Activated naive CD8-positive, alpha-beta T cell treated with anti-CD3 and anti-CD28 coated beads, Interleukin-2, amount 50 U/mL, for 24 hours (primary cell): ENCODE measurements around the gene VPS13C.
"Not testable (repeated sequence)": the region's sequence is repeated elsewhere in the genome, so short reads cannot be mapped to it uniquely, and the experiment has no call there.

Source experiments
- ATAC-seq: fragments of 150-1000 bp; cut with Tn5 transposase; one replicate; pipeline ENCODE4 v1.10.0; 2021
- DNase-seq: peaks from one replicate; pipeline ENCODE4 v3.0.0; 2021
- H3K27ac Mint-ChIP-seq: one replicate; pipeline ENCODE4 v1.8.0; 2021; ENCODE audit warnings: mild to moderate bottlenecking, mixed read lengths
- H3K27me3 Mint-ChIP-seq: one replicate; pipeline ENCODE4 v1.8.0; 2021; ENCODE audit warnings: mixed read lengths
- H3K36me3 Mint-ChIP-seq: one replicate; pipeline ENCODE4 v1.8.0; 2021; ENCODE audit warnings: low read depth, mixed read lengths
- H3K4me1 Mint-ChIP-seq: one replicate; pipeline ENCODE4 v1.8.0; 2021; ENCODE audit warnings: mixed read lengths
- H3K4me3 Mint-ChIP-seq: one replicate; pipeline ENCODE4 v1.8.0; 2021; ENCODE audit warnings: mild to moderate bottlenecking, moderate library complexity, mixed read lengths
- H3K9me3 Mint-ChIP-seq: one replicate; pipeline ENCODE4 v1.8.0; 2021; ENCODE audit warnings: mixed read lengths

Gene VPS13C

GRCh38 chr15:62063825-62064635 lies 3.8 kb upstream of the VPS13C start:
- H3K4me3 Mint-ChIP-seq, result no peak overlapping the region
- peaks cover 25% of the 10 kb centered on the region for H3K27me3 Mint-ChIP-seq

GRCh38 chr15:62060896-62061280 lies 641 bp upstream of the VPS13C start:
- peaks cover 3% of the 10 kb centered on the region for H3K27me3 Mint-ChIP-seq
- H3K9me3 Mint-ChIP-seq, result no peaks in the 10 kb centered on the region
- H3K36me3 Mint-ChIP-seq, result peaks cover 4% of the 10 kb centered on the region
- ATAC-seq, result peak; percentile 4
- peaks cover 48% of the 10 kb centered on the region for H3K4me1 Mint-ChIP-seq
- H3K4me3 Mint-ChIP-seq, result peak overlapping the region; percentile 99
- DNase-seq, result no peak
- H3K27ac Mint-ChIP-seq, result peak overlapping the region; percentile 89

More at GRCh38 chr15:62063825-62064635, 3.8 kb upstream of the VPS13C start:
- no peak for ATAC-seq
- no peaks in the 10 kb centered on the region for H3K9me3 Mint-ChIP-seq
- no peak overlapping the region for H3K27ac Mint-ChIP-seq
- H3K36me3 Mint-ChIP-seq, result peaks cover 2% of the 10 kb centered on the region
- peaks cover 48% of the 10 kb centered on the region for H3K4me1 Mint-ChIP-seq
- DNase-seq, result no peak

GRCh38 chr15:62059816-62060112 lies 483 bp downstream of the VPS13C start:
- peak overlapping the region; percentile 96 for H3K27ac Mint-ChIP-seq
- peaks cover 57% of the 10 kb centered on the region for H3K4me1 Mint-ChIP-seq
- peaks cover 4% of the 10 kb centered on the region for H3K36me3 Mint-ChIP-seq

GRCh38 chr15:62059108-62059815 lies 985 bp downstream of the VPS13C start:
- Mint-ChIP-seq H3K9me3 (no peaks in the 10 kb centered on the region), H3K27me3 (no peaks in the 10 kb centered on the region), H3K4me3 (peak overlapping the region; percentile 99), H3K4me1 (peaks cover 62% of the 10 kb centered on the region), H3K27ac (peak overlapping the region; percentile 96), H3K36me3 (peaks cover 4% of the 10 kb centered on the region)
- ATAC-seq (no peak), DNase-seq (no peak)

More at GRCh38 chr15:62059816-62060112, 483 bp downstream of the VPS13C start:
- ATAC-seq, result peak; percentile 83
- no peaks in the 10 kb centered on the region for H3K27me3 Mint-ChIP-seq
- no peaks in the 10 kb centered on the region for H3K9me3 Mint-ChIP-seq
- peak overlapping the region; percentile 99 for H3K4me3 Mint-ChIP-seq
- DNase-seq, result peak; percentile 72

GRCh38 chr15:62058327-62059028 lies 1.8 kb downstream of the VPS13C start:
- ATAC-seq, result no peak
- H3K27me3 Mint-ChIP-seq, result no peaks in the 10 kb centered on the region
- peak overlapping the region; percentile 17 for H3K27ac Mint-ChIP-seq
- DNase-seq, result no peak
- H3K4me3 Mint-ChIP-seq, result peak overlapping the region; percentile 99
- peaks cover 4% of the 10 kb centered on the region for H3K36me3 Mint-ChIP-seq
- H3K4me1 Mint-ChIP-seq, result peaks cover 70% of the 10 kb centered on the region
- no peaks in the 10 kb centered on the region for H3K9me3 Mint-ChIP-seq

GRCh38 chr15:62057341-62057980 lies 2.8 kb downstream of the VPS13C start:
- Mint-ChIP-seq H3K27ac (no peak overlapping the region), H3K4me3 (no peak overlapping the region), H3K27me3 (no peaks in the 10 kb centered on the region), H3K36me3 (peaks cover 4% of the 10 kb centered on the region), H3K9me3 (no peaks in the 10 kb centered on the region), H3K4me1 (peaks cover 77% of the 10 kb centered on the region)
- DNase-seq, result no peak
- no peak for ATAC-seq

- Mint-ChIP-seq H3K9me3 (no peaks in the 10 kb centered on the region), H3K36me3 (peaks cover 8% of the 10 kb centered on the region), H3K4me3 (no peak overlapping the region), H3K4me1 (peaks cover 70% of the 10 kb centered on the region), H3K27ac (no peak overlapping the region), H3K27me3 (no peaks in the 10 kb centered on the region)
- no peak for DNase-seq
- ATAC-seq, result no peak
These were observed 5.3 kb downstream of the VPS13C start for GRCh38 chr15:62054979-62055378.

- DNase-seq (no peak), ATAC-seq (no peak)
- Mint-ChIP-seq H3K4me1 (peaks cover 64% of the 10 kb centered on the region), H3K9me3 (no peaks in the 10 kb centered on the region), H3K27me3 (no peaks in the 10 kb centered on the region), H3K36me3 (peaks cover 12% of the 10 kb centered on the region), H3K27ac (no peak overlapping the region), H3K4me3 (no peak overlapping the region)
These were observed 6.7 kb downstream of the VPS13C start for GRCh38 chr15:62053439-62054085.

- ATAC-seq (no peak), DNase-seq (no peak)
- H3K4me1 Mint-ChIP-seq, result peaks cover 59% of the 10 kb centered on the region
- H3K27me3 Mint-ChIP-seq, result no peaks in the 10 kb centered on the region
- no peak overlapping the region for H3K27ac Mint-ChIP-seq
- peaks cover 11% of the 10 kb centered on the region for H3K36me3 Mint-ChIP-seq
- H3K9me3 Mint-ChIP-seq, result no peaks in the 10 kb centered on the region
- H3K4me3 Mint-ChIP-seq, result no peak overlapping the region
These were observed 7.5 kb downstream of the VPS13C start for GRCh38 chr15:62052713-62053112.

GRCh38 chr15:62051166-62051565 lies 9.1 kb downstream of the VPS13C start:
- DNase-seq, result no peak
- Mint-ChIP-seq H3K9me3 (no peaks in the 10 kb centered on the region), H3K4me1 (peaks cover 58% of the 10 kb centered on the region), H3K27ac (no peak overlapping the region), H3K27me3 (no peaks in the 10 kb centered on the region), H3K36me3 (peaks cover 8% of the 10 kb centered on the region), H3K4me3 (no peak overlapping the region)
- no peak for ATAC-seq

- Mint-ChIP-seq H3K36me3 (peaks cover 8% of the 10 kb centered on the region), H3K9me3 (no peaks in the 10 kb centered on the region), H3K4me3 (no peak overlapping the region), H3K27ac (no peak overlapping the region), H3K4me1 (peaks cover 61% of the 10 kb centered on the region), H3K27me3 (no peaks in the 10 kb centered on the region)
- no peak for DNase-seq
- ATAC-seq, result no peak
These were observed 10.1 kb downstream of the VPS13C start for GRCh38 chr15:62050115-62050514.

GRCh38 chr15:62048254-62048653 lies 12.0 kb downstream of the VPS13C start:
- not testable (repeated sequence) for H3K27me3 Mint-ChIP-seq, ATAC-seq, H3K27ac Mint-ChIP-seq, H3K9me3 Mint-ChIP-seq, H3K4me3 Mint-ChIP-seq, H3K36me3 Mint-ChIP-seq, DNase-seq
- peaks cover 42% of the 10 kb centered on the region for H3K4me1 Mint-ChIP-seq

GRCh38 chr15:62047282-62047827 lies 12.9 kb downstream of the VPS13C start:
- ATAC-seq, result no peak
- DNase-seq, result no peak
- Mint-ChIP-seq H3K27me3 (no peaks in the 10 kb centered on the region), H3K27ac (no peak overlapping the region), H3K4me3 (no peak overlapping the region), H3K36me3 (peaks cover 12% of the 10 kb centered on the region), H3K9me3 (no peaks in the 10 kb centered on the region), H3K4me1 (peaks cover 35% of the 10 kb centered on the region)
